GM21447 (cell line): ENCODE measurements around the gene RSPH1.

Experiments
- ATAC-seq: cut with Tn5 transposase; IDR thresholded peaks from one replicate; pipeline ENCODE4 v1.9.1; 2021; ENCODE audit not compliant: unreplicated experiment

The RSPH1 gene

GRCh38 chr21:42431196-42431595, 64.8 kb downstream of the RSPH1 start:
- ATAC-seq: no peak

GRCh38 chr21:42430521-42430920, 65.5 kb downstream of the RSPH1 start:
- ATAC-seq: no peak

DNA sequence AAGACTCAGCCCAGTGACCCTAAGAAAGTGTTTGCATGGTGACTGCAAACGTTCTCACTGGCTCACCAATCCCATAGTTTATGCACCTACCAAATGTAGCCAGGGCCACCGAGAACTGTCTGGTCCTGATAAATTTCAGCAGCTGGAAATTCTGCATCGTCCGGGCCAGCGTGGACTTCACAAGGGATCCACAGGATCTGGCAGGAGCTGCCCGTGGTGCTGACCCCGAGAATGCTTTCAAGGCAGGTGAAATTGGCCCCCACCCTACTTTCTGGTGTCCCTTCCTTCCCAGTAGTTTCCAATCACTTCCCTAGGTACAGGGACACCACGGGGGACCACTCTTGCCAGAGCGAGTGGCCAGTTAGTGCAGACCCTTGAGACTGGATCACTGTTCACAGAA, 66.2 kb downstream of the RSPH1 start:
- no peak for ATAC-seq

DNA sequence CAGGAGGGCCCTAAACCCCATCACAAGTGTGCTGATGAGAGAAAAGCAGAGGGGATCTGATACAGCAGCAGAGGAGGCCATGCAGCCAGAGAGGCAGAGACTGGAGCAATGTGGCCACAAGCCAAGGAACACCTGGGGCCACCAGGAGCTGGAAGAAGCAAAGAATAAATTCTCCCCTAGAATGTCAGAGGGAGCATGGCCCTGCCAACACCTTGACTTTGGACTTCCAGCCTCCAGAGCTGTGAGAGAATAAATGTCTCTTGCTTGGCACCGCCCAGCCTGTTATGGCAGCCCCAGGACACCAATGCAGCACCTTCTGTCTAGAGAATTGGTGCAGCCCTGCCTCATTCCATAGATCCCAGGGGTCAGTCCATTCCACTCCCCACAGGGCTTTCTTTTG, 67.0 kb downstream of the RSPH1 start:
- ATAC-seq: no peak

DNA sequence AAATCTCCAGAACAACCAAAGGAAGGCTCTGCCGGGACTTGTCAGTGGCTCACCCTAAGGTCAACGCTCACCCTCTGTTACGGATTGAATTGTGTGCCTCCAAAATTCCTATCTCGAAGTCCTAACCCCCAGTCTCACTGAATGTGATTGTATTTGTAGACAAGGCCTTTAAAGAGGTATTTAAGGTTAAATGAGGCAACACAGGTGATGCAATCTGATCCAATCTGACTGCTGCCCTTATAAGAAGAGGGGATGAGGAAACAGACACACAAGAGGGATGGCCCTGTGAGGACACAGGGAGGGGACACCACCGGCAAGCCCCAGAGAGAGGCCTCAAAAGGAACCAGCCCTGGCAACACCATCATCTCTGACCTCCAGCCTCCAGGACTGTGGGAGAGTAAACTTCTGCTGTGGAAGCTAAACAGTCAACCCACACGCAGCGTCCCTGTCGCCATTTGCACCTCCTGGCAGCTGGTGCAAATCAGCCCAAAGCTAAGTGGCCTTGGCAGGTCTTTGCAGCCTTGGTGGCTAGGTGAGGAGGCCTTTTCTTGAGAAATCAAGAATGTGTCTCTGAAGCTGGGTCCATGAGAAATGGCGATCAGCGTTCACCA, 68.1 kb downstream of the RSPH1 start:
- ATAC-seq: no peak

GRCh38 chr21:42426876-42427480, 69.0 kb downstream of the RSPH1 start:
- no peak for ATAC-seq

- ATAC-seq: no peak
Measured at GRCh38 chr21:42426424-42426823, 69.6 kb downstream of the RSPH1 start.

DNA sequence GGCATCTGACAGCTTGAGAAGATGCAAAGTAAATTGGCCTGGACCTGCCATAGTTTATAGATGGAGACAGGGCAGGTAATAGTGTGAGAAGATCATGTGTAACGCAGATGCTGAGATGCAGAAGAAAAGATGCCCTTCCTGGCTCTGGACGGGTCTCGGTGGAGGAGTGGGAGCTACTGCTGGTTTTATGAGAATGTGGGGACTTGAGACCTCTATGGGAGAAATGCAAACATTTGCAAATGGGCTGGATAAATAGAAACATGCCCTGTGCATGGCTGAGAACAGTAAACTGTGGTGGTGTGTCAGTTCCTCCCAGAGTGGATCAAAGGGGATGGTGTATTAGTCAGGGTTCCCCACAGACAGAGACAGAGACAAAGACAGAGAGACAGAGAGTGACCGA, 70.4 kb downstream of the RSPH1 start:
- ATAC-seq: peak; percentile 16

- ATAC-seq: peak; percentile 51
Measured at GRCh38 chr21:42424914-42425541, 71.0 kb downstream of the RSPH1 start.

GRCh38 chr21:42423685-42424084, 72.3 kb downstream of the RSPH1 start:
- peak; percentile 8 for ATAC-seq

- ATAC-seq: peak; percentile 58
Measured at GRCh38 chr21:42423197-42423675, 72.8 kb downstream of the RSPH1 start.
